Stimulated activated naive CD4-positive, alpha-beta T cell (primary cell): ENCODE results near the gene ZNF410.
"Not testable (repeated sequence)": the region's sequence is repeated elsewhere in the genome, so short reads cannot be mapped to it uniquely, and the experiment has no call there.

Experiments
- DNase-seq, 6 experiments: peaks; one replicate each; lab custom pipeline; 2025; lab: John Stamatoyannopoulos, UW

Gene ZNF410

GRCh38 chr14:73886449-73887317, at the start of gene ZNF410:
TSS of gene ZNF410 (plus strand) at chr14:73886859. CDS start at chr14:73892176, 5,317 bp downstream.
- DNase-seq, result peak; percentile 75 to 84 (median 81)

- DNase-seq, result not testable (repeated sequence)
These were observed 48.2 kb upstream of the ZNF410 start for GRCh38 chr14:73838293-73839034.

- no peak for DNase-seq
These were observed 44.5 kb upstream of the ZNF410 start for GRCh38 chr14:73842201-73842600.

- DNase-seq, result no peak
These were observed 43.8 kb upstream of the ZNF410 start for GRCh38 chr14:73842851-73843250.

GRCh38 chr14:73843296-73843695, 43.4 kb upstream of the ZNF410 start:
- no peak for DNase-seq

- DNase-seq, result no peak
These were observed 39.7 kb upstream of the ZNF410 start for GRCh38 chr14:73846947-73847346.

GRCh38 chr14:73851000-73851399, 35.7 kb upstream of the ZNF410 start:
- DNase-seq, result no peak

- peak; percentile 77 to 92 (median 88) for DNase-seq
These were observed 34.9 kb upstream of the ZNF410 start, which contains the start of gene PTGR2 for GRCh38 chr14:73851567-73852382. TSS of gene PTGR2 (plus strand) at chr14:73851831. CDS start at chr14:73858863, 7,032 bp downstream.

GRCh38 chr14:73859145-73859544, 27.5 kb upstream of the ZNF410 start:
- no peak for DNase-seq

- DNase-seq, result no peak
These were observed 25.6 kb upstream of the ZNF410 start for GRCh38 chr14:73861073-73861472.

- no peak for DNase-seq
These were observed 24.2 kb upstream of the ZNF410 start for GRCh38 chr14:73862480-73862879.

GRCh38 chr14:73863209-73863608, 23.4 kb upstream of the ZNF410 start:
- no peak for DNase-seq

- DNase-seq, result no peak
These were observed 21.0 kb upstream of the ZNF410 start for GRCh38 chr14:73865534-73866113.

- DNase-seq, result not testable (repeated sequence)
These were observed 16.9 kb upstream of the ZNF410 start for GRCh38 chr14:73869754-73870153.

GRCh38 chr14:73870525-73871235, 16.0 kb upstream of the ZNF410 start:
- no peak for DNase-seq

- DNase-seq, result no peak
These were observed 13.0 kb upstream of the ZNF410 start for GRCh38 chr14:73873660-73874059.

GRCh38 chr14:73877790-73878189, 8.9 kb upstream of the ZNF410 start:
- no peak for DNase-seq

GRCh38 chr14:73878436-73878835, 8.2 kb upstream of the ZNF410 start:
- no peak for DNase-seq

- DNase-seq, result no peak
These were observed 7.6 kb upstream of the ZNF410 start for GRCh38 chr14:73879027-73879426.

GRCh38 chr14:73884438-73885190, 2.0 kb upstream of the ZNF410 start:
- DNase-seq, result no peak
